HepG2 (cell line): ENCODE data around the gene FAM174C. TPM values are rescaled to one million over a fixed set of nuclear protein-coding genes. Genes with fewer than 3 reads are reported as not detected.
A peak's percentile ranks its signal among the peaks of the same experiment; 100 is the strongest.

Source experiments
- GABPA ChIP-seq, 2 experiments: IDR thresholded peaks; 2 replicates each; pipeline ENCODE4 v1.6.1; 2011 to 2016; ENCODE audit warnings: low read depth in 2 of 2, low read length in 1 of 2, missing biosample characterization in 1 of 2, missing genetic modification characterization in 1 of 2
- MBNL3 ChIP-seq: fragments of 250-450 bp; sonication (Bioruptor Pico); conservative IDR thresholded peaks from 2 replicates; pipeline ENCODE4 v1.8.0; 2022; ENCODE audit warnings: mild to moderate bottlenecking, inconsistent platforms
- ZNF121 ChIP-seq: sonication (generic); formaldehyde crosslinking; IDR thresholded peaks from 2 replicates; pipeline ENCODE4 v1.5.0; 2020; ENCODE audit warnings: mild to moderate bottlenecking, missing genetic modification reagents
- ZNF256 ChIP-seq: sonication (generic); formaldehyde crosslinking; conservative IDR thresholded peaks from 2 replicates; pipeline ENCODE4 v1.4.0; 2020; ENCODE audit warnings: missing genetic modification reagents
- ZNF670 ChIP-seq: sonication (generic); formaldehyde crosslinking; IDR thresholded peaks from 2 replicates; pipeline ENCODE4 v1.8.0; 2022; ENCODE audit warnings: mild to moderate bottlenecking, missing genetic modification reagents, borderline replicate concordance
- ZNF749 ChIP-seq: sonication (generic); formaldehyde crosslinking; IDR thresholded peaks from 2 replicates; pipeline ENCODE4 v1.8.0; 2022; ENCODE audit warnings: mild to moderate bottlenecking, missing genetic modification reagents, moderate library complexity, borderline replicate concordance
- polyA plus RNA-seq, 8 experiments: library from polyadenylated mRNA; depleted of rRNA in 3 of 8; stranded (reverse) in 7 of 8; unstranded in 1 of 8; fragments of >200 nt; fragmentation: Illumina TruSeq in 4 of 8; extraction: Trizol in 4 of 8; gene quantifications; 2 replicates each; pipeline versions ENCODE4 v1.2.1 to v1.2.3, GENCODE V29; 2011 to 2016; ENCODE audit warnings: low read depth in 4 of 8, missing spikeins in 1 of 8, mixed read lengths in 1 of 8; ENCODE audit not compliant: insufficient read depth in 1 of 8
- total RNA-seq, 5 experiments: library from RNA; depleted of rRNA; stranded (reverse); fragments of >200 nt; fragmentation: Illumina TruSeq; extraction: Trizol; gene quantifications; 2 replicates each; pipeline ENCODE4 v1.2.3, GENCODE V29; 2016; ENCODE audit warnings: low read depth in 1 of 5
- TF ChIP-seq, protein P1 (sequence below): sonication (generic); formaldehyde crosslinking; IDR thresholded peaks from one replicate; pipeline ENCODE4 v1.5.1; 2020; ENCODE audit warnings: mild to moderate bottlenecking, missing genetic modification reagents; ENCODE audit errors: not compliant biosample characterization
- TF ChIP-seq, protein P2 (sequence below): sonication (generic); formaldehyde crosslinking; IDR thresholded peaks from 2 replicates; pipeline ENCODE4 v1.4.0; 2020; ENCODE audit warnings: missing genetic modification reagents

Gene FAM174C
- total and polyA plus RNA-seq, 2 of the 13 experiments (the other 11 are each of a cell fraction or from before 2014, with no cell fraction given) = 19.5 to 31.3 TPM

DNA sequence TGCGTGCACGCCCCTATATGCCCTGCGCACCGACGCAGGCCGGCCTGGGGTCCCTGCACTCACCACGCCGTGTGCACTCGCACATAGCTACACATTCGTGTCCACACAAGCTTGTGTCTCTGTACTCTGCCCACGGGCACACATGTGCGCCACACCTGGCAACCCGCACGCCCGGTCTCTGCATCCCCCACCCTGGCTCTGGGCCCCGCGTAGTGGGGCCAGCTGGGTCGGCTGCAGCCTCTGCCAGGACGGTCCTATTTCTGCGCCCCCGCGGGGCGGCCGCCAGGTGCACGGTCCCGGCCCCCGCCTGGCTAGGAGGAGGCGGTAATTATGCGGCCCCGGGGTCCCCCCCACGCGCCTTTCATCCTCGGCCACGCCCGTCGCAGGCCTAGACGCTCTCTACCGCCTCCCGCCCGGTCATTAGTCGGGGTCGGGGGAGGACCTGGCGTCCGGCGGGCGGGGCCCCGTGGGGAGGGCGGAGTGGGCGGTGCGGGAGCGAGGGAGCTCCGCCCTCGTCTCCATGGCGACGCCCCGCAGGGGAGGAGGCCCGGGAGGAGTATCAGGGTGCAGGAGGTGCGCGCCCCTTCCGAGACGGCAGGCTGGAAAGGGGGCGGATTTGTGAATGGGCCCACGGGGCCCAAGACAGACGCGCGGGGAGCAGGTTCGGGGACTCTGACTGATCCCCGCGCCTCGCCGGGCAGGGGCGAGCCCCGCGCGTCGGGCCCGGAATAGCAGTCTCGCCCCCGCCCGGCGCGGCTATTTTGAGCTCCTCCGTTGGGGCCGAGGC is 9.0 kb upstream of the FAM174C start (continued):
- TF ChIP-seq, protein P1, sequence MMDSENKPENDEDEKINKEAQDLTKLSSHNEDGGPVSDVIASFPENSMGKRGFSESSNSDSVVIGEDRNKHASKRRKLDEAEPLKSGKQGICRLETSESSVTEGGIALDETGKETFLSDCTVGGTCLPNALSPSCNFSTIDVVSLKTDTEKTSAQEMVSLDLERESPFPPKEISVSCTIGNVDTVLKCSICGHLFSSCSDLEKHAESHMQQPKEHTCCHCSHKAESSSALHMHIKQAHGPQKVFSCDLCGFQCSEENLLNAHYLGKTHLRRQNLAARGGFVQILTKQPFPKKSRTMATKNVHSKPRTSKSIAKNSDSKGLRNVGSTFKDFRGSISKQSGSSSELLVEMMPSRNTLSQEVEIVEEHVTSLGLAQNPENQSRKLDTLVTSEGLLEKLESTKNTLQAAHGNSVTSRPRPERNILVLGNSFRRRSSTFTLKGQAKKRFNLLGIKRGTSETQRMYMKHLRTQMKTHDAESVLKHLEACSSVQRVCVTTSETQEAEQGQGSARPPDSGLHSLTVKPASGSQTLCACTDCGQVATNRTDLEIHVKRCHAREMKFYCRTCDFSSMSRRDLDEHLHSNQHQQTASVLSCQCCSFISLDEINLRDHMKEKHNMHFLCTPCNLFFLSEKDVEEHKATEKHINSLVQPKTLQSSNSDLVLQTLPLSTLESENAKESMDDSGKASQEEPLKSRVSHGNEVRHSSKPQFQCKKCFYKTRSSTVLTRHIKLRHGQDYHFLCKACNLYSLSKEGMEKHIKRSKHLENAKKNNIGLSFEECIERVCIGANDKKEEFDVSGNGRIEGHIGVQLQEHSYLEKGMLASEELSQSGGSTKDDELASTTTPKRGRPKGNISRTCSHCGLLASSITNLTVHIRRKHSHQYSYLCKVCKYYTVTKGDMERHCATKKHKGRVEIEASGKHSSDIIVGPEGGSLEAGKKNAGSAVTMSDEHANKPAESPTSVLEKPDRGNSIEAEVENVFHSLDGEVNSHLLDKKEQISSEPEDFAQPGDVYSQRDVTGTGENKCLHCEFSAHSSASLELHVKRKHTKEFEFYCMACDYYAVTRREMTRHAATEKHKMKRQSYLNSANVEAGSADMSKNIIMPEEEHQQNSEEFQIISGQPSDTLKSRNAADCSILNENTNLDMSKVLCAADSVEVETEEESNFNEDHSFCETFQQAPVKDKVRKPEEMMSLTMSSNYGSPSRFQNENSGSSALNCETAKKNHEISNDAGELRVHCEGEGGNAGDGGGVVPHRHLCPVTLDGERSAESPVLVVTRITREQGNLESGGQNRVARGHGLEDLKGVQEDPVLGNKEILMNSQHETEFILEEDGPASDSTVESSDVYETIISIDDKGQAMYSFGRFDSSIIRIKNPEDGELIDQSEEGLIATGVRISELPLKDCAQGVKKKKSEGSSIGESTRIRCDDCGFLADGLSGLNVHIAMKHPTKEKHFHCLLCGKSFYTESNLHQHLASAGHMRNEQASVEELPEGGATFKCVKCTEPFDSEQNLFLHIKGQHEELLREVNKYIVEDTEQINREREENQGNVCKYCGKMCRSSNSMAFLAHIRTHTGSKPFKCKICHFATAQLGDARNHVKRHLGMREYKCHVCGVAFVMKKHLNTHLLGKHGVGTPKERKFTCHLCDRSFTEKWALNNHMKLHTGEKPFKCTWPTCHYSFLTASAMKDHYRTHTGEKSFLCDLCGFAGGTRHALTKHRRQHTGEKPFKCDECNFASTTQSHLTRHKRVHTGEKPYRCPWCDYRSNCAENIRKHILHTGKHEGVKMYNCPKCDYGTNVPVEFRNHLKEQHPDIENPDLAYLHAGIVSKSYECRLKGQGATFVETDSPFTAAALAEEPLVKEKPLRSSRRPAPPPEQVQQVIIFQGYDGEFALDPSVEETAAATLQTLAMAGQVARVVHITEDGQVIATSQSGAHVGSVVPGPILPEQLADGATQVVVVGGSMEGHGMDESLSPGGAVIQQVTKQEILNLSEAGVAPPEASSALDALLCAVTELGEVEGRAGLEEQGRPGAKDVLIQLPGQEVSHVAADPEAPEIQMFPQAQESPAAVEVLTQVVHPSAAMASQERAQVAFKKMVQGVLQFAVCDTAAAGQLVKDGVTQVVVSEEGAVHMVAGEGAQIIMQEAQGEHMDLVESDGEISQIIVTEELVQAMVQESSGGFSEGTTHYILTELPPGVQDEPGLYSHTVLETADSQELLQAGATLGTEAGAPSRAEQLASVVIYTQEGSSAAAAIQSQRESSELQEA (CRISPR knock-in tag) = no peak
- no peak for TF ChIP-seq ZNF670 (CRISPR knock-in tag)
- TF ChIP-seq MBNL3 (CRISPR knock-in tag) = no peak
- peak; percentile 77; the same call in 1 of the 2 replicates for TF ChIP-seq ZNF749 (CRISPR knock-in tag)
- no peak for TF ChIP-seq ZNF121 (CRISPR knock-in tag)
- TF ChIP-seq ZNF256 = no peak
- no peak for TF ChIP-seq GABPA (IDR thresholded peaks at IDR 0.05; ENCODE audit: low read depth, low read length)
- no peak for TF ChIP-seq GABPA (CRISPR knock-in tag; IDR thresholded peaks at IDR 0.05; ENCODE audit: low read depth)
- TF ChIP-seq, protein P2, sequence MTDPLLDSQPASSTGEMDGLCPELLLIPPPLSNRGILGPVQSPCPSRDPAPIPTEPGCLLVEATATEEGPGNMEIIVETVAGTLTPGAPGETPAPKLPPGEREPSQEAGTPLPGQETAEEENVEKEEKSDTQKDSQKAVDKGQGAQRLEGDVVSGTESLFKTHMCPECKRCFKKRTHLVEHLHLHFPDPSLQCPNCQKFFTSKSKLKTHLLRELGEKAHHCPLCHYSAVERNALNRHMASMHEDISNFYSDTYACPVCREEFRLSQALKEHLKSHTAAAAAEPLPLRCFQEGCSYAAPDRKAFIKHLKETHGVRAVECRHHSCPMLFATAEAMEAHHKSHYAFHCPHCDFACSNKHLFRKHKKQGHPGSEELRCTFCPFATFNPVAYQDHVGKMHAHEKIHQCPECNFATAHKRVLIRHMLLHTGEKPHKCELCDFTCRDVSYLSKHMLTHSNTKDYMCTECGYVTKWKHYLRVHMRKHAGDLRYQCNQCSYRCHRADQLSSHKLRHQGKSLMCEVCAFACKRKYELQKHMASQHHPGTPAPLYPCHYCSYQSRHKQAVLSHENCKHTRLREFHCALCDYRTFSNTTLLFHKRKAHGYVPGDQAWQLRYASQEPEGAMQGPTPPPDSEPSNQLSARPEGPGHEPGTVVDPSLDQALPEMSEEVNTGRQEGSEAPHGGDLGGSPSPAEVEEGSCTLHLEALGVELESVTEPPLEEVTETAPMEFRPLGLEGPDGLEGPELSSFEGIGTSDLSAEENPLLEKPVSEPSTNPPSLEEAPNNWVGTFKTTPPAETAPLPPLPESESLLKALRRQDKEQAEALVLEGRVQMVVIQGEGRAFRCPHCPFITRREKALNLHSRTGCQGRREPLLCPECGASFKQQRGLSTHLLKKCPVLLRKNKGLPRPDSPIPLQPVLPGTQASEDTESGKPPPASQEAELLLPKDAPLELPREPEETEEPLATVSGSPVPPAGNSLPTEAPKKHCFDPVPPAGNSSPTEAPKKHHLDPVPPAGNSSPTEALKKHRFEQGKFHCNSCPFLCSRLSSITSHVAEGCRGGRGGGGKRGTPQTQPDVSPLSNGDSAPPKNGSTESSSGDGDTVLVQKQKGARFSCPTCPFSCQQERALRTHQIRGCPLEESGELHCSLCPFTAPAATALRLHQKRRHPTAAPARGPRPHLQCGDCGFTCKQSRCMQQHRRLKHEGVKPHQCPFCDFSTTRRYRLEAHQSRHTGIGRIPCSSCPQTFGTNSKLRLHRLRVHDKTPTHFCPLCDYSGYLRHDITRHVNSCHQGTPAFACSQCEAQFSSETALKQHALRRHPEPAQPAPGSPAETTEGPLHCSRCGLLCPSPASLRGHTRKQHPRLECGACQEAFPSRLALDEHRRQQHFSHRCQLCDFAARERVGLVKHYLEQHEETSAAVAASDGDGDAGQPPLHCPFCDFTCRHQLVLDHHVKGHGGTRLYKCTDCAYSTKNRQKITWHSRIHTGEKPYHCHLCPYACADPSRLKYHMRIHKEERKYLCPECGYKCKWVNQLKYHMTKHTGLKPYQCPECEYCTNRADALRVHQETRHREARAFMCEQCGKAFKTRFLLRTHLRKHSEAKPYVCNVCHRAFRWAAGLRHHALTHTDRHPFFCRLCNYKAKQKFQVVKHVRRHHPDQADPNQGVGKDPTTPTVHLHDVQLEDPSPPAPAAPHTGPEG (CRISPR knock-in tag) = no peak
